ENCODE results near the gene MYO1D. TPM values are rescaled to one million over a fixed set of nuclear protein-coding genes. Genes with fewer than 3 reads are reported as not detected.
A peak's percentile ranks its signal among the peaks of the same experiment; 100 is the strongest.

MYO1D gene
- polyA plus RNA-seq, 1 donor: 66.8 TPM

GRCh38 chr17:32835291-32835761 is 41.6 kb downstream of the MYO1D start:
- H3K27me3 ChIP-seq (ENCODE audit: control insufficient read depth, insufficient read depth, low read length): no peaks in the 10 kb centered on the region
- 100% methylated on average over 1 of the region's 2 CpGs for WGBS (ENCODE audit: insufficient coverage, low lambda C conversion rate)
- H3K4me3 ChIP-seq (ENCODE audit: low read length): no peak overlapping the region
- no peaks in the 10 kb centered on the region for H3K4me1 ChIP-seq (ENCODE audit: control insufficient read depth, insufficient read depth, low read length)
- no peak for DNase-seq
- H3K27ac ChIP-seq (ENCODE audit: low read length): no peak overlapping the region
- no peaks in the 10 kb centered on the region for H3K9me3 ChIP-seq (ENCODE audit: control insufficient read depth, low read depth, low read length)
- H3K36me3 ChIP-seq (ENCODE audit: control insufficient read depth, insufficient read depth, low read length): no peaks in the 10 kb centered on the region

GRCh38 chr17:32834104-32834503 is 42.8 kb downstream of the MYO1D start:
- no peak for DNase-seq
- H3K27me3 ChIP-seq (ENCODE audit: control insufficient read depth, insufficient read depth, low read length): no peaks in the 10 kb centered on the region
- WGBS (ENCODE audit: insufficient coverage, low lambda C conversion rate): 100% methylated on average over 2 of the region's 2 CpGs
- no peaks in the 10 kb centered on the region for H3K36me3 ChIP-seq (ENCODE audit: control insufficient read depth, insufficient read depth, low read length)
- no peak overlapping the region for H3K4me3 ChIP-seq (ENCODE audit: low read length)
- no peak overlapping the region for H3K27ac ChIP-seq (ENCODE audit: low read length)
- H3K4me1 ChIP-seq (ENCODE audit: control insufficient read depth, insufficient read depth, low read length): peaks cover 3% of the 10 kb centered on the region
- H3K9me3 ChIP-seq (ENCODE audit: control insufficient read depth, low read depth, low read length): no peaks in the 10 kb centered on the region

GRCh38 chr17:32833526-32833925 is 43.4 kb downstream of the MYO1D start:
- Histone ChIP-seq H3K27me3 (ENCODE audit: control insufficient read depth, insufficient read depth, low read length) (no peaks in the 10 kb centered on the region), H3K4me1 (ENCODE audit: control insufficient read depth, insufficient read depth, low read length) (peaks cover 8% of the 10 kb centered on the region), H3K27ac (ENCODE audit: low read length) (no peak overlapping the region), H3K9me3 (ENCODE audit: control insufficient read depth, low read depth, low read length) (no peaks in the 10 kb centered on the region), H3K36me3 (ENCODE audit: control insufficient read depth, insufficient read depth, low read length) (no peaks in the 10 kb centered on the region), H3K4me3 (ENCODE audit: low read length) (no peak overlapping the region)
- no peak for DNase-seq
- 100% methylated on average over 1 of the region's 4 CpGs for WGBS (ENCODE audit: insufficient coverage, low lambda C conversion rate)

GRCh38 chr17:32833076-32833475 is 43.8 kb downstream of the MYO1D start:
- Histone ChIP-seq H3K4me1 (ENCODE audit: control insufficient read depth, insufficient read depth, low read length) (peaks cover 9% of the 10 kb centered on the region), H3K4me3 (ENCODE audit: low read length) (no peak overlapping the region), H3K27me3 (ENCODE audit: control insufficient read depth, insufficient read depth, low read length) (no peaks in the 10 kb centered on the region), H3K27ac (ENCODE audit: low read length) (no peak overlapping the region), H3K36me3 (ENCODE audit: control insufficient read depth, insufficient read depth, low read length) (no peaks in the 10 kb centered on the region), H3K9me3 (ENCODE audit: control insufficient read depth, low read depth, low read length) (no peaks in the 10 kb centered on the region)
- WGBS (ENCODE audit: insufficient coverage, low lambda C conversion rate): 70% methylated on average over 2 of the region's 5 CpGs
- no peak for DNase-seq

GRCh38 chr17:32831627-32832243 is 45.2 kb downstream of the MYO1D start:
- peak in 1 of 2 donors; percentile 17 for DNase-seq
- Histone ChIP-seq H3K36me3 (ENCODE audit: control insufficient read depth, insufficient read depth, low read length) (no peaks in the 10 kb centered on the region), H3K9me3 (ENCODE audit: control insufficient read depth, low read depth, low read length) (no peaks in the 10 kb centered on the region), H3K4me1 (ENCODE audit: control insufficient read depth, insufficient read depth, low read length) (peaks cover 9% of the 10 kb centered on the region), H3K27ac (ENCODE audit: low read length) (no peak overlapping the region), H3K4me3 (ENCODE audit: low read length) (no peak overlapping the region), H3K27me3 (ENCODE audit: control insufficient read depth, insufficient read depth, low read length) (no peaks in the 10 kb centered on the region)
- WGBS (ENCODE audit: insufficient coverage, low lambda C conversion rate): no CpG with 5 or more reads among the region's 2 CpGs

GRCh38 chr17:32831223-32831622 is 45.7 kb downstream of the MYO1D start:
- Histone ChIP-seq H3K36me3 (ENCODE audit: control insufficient read depth, insufficient read depth, low read length) (no peaks in the 10 kb centered on the region), H3K27me3 (ENCODE audit: control insufficient read depth, insufficient read depth, low read length) (no peaks in the 10 kb centered on the region), H3K27ac (ENCODE audit: low read length) (no peak overlapping the region), H3K4me1 (ENCODE audit: control insufficient read depth, insufficient read depth, low read length) (peaks cover 9% of the 10 kb centered on the region), H3K4me3 (ENCODE audit: low read length) (no peak overlapping the region), H3K9me3 (ENCODE audit: control insufficient read depth, low read depth, low read length) (no peaks in the 10 kb centered on the region)
- DNase-seq: no peak
- WGBS (ENCODE audit: insufficient coverage, low lambda C conversion rate): no CpG with 5 or more reads among the region's 3 CpGs

GRCh38 chr17:32828822-32829221 is 48.1 kb downstream of the MYO1D start:
- H3K9me3 ChIP-seq (ENCODE audit: control insufficient read depth, low read depth, low read length): no peaks in the 10 kb centered on the region
- H3K4me3 ChIP-seq (ENCODE audit: low read length): peak overlapping the region; percentile 7
- H3K27ac ChIP-seq (ENCODE audit: low read length): peak overlapping the region; percentile 70
- H3K4me1 ChIP-seq (ENCODE audit: control insufficient read depth, insufficient read depth, low read length): peaks cover 9% of the 10 kb centered on the region
- H3K27me3 ChIP-seq (ENCODE audit: control insufficient read depth, insufficient read depth, low read length): no peaks in the 10 kb centered on the region
- no peak for DNase-seq
- no peaks in the 10 kb centered on the region for H3K36me3 ChIP-seq (ENCODE audit: control insufficient read depth, insufficient read depth, low read length)
- WGBS (ENCODE audit: insufficient coverage, low lambda C conversion rate): no CpG with 5 or more reads among the region's 2 CpGs

- H3K9me3 ChIP-seq (ENCODE audit: control insufficient read depth, low read depth, low read length): no peaks in the 10 kb centered on the region
- no peak overlapping the region for H3K27ac ChIP-seq (ENCODE audit: low read length)
- H3K4me1 ChIP-seq (ENCODE audit: control insufficient read depth, insufficient read depth, low read length): peaks cover 9% of the 10 kb centered on the region
- no peaks in the 10 kb centered on the region for H3K27me3 ChIP-seq (ENCODE audit: control insufficient read depth, insufficient read depth, low read length)
- H3K4me3 ChIP-seq (ENCODE audit: low read length): no peak overlapping the region
- H3K36me3 ChIP-seq (ENCODE audit: control insufficient read depth, insufficient read depth, low read length): no peaks in the 10 kb centered on the region
- DNase-seq: no peak
These were observed 49.7 kb downstream of the MYO1D start for GRCh38 chr17:32827227-32827626.

GRCh38 chr17:32826076-32826475 is 50.8 kb downstream of the MYO1D start:
- Histone ChIP-seq H3K4me1 (ENCODE audit: control insufficient read depth, insufficient read depth, low read length) (peaks cover 9% of the 10 kb centered on the region), H3K27ac (ENCODE audit: low read length) (no peak overlapping the region)

GRCh38 chr17:32824334-32824733 is 52.6 kb downstream of the MYO1D start:
- H3K27ac ChIP-seq (ENCODE audit: low read length): no peak overlapping the region
- peaks cover 8% of the 10 kb centered on the region for H3K4me1 ChIP-seq (ENCODE audit: control insufficient read depth, insufficient read depth, low read length)
- WGBS (ENCODE audit: insufficient coverage, low lambda C conversion rate): 100% methylated on average over 1 of the region's 3 CpGs
- no peaks in the 10 kb centered on the region for H3K36me3 ChIP-seq (ENCODE audit: control insufficient read depth, insufficient read depth, low read length)
- H3K4me3 ChIP-seq (ENCODE audit: low read length): no peak overlapping the region
- H3K27me3 ChIP-seq (ENCODE audit: control insufficient read depth, insufficient read depth, low read length): no peaks in the 10 kb centered on the region
- DNase-seq: no peak
- H3K9me3 ChIP-seq (ENCODE audit: control insufficient read depth, low read depth, low read length): no peaks in the 10 kb centered on the region

More at GRCh38 chr17:32826076-32826475, 50.8 kb downstream of the MYO1D start:
- Histone ChIP-seq H3K27me3 (ENCODE audit: control insufficient read depth, insufficient read depth, low read length) (no peaks in the 10 kb centered on the region), H3K9me3 (ENCODE audit: control insufficient read depth, low read depth, low read length) (no peaks in the 10 kb centered on the region), H3K36me3 (ENCODE audit: control insufficient read depth, insufficient read depth, low read length) (no peaks in the 10 kb centered on the region), H3K4me3 (ENCODE audit: low read length) (no peak overlapping the region)
- no peak for DNase-seq

- WGBS (ENCODE audit: insufficient coverage, low lambda C conversion rate): no CpG with 5 or more reads among the region's 2 CpGs
- peak; percentile 60 to 83 for DNase-seq
- Histone ChIP-seq H3K27me3 (ENCODE audit: control insufficient read depth, insufficient read depth, low read length) (no peaks in the 10 kb centered on the region), H3K4me1 (ENCODE audit: control insufficient read depth, insufficient read depth, low read length) (no peaks in the 10 kb centered on the region), H3K27ac (ENCODE audit: low read length) (peak overlapping the region; percentile 78), H3K9me3 (ENCODE audit: control insufficient read depth, low read depth, low read length) (no peaks in the 10 kb centered on the region), H3K4me3 (ENCODE audit: low read length) (peak overlapping the region; percentile 19), H3K36me3 (ENCODE audit: control insufficient read depth, insufficient read depth, low read length) (no peaks in the 10 kb centered on the region)
These were observed 53.9 kb downstream of the MYO1D start for GRCh38 chr17:32822996-32823395.

All from large intestine (tissue), 3 donors.